Measurements from ENCODE around the gene HPCAL1. TPM values are rescaled to one million over a fixed set of nuclear protein-coding genes. Genes with fewer than 3 reads are reported as not detected.

HPCAL1 gene
- total and polyA plus RNA-seq, 2 of the 8 experiments (the other 6 are each of a cell fraction or from before 2014, with no cell fraction given): 5.8 to 8.6 TPM

DNA sequence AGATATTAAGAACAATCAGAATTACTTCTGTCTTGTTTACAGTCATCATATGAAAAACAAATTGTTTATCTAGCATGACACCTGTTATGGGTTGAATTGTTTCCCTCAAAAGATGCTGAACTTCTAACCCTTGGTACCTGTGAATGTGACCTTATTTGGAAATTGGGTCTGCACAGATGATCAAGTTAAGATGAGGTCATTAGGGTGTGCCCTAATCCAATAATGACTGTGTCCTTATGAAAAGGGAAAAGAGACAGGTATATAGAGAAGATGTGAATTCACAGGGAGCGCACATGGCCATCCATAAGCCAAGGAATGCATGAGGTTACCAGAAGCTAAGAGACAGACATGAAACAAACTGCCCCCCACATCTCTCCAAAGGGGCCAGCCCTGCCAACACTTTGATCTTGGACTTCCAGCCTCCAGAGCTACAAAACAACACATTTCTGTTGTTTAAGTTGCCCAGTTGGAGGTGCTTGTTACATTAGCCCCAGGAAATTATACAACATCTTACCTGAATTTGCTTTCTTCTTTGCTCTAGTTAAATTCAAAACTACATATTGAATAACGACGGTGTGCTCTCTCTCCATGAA, 2.3 kb upstream of the HPCAL1 start (continued):
- TF ChIP-seq CBX5 (IDR thresholded peaks at IDR 0.05; ENCODE audit: low read depth, low read length): no peak
- TF ChIP-seq PHF8 (conservative IDR thresholded peaks at IDR 0.05; ENCODE audit: low read depth, low read length): no peak
- TF ChIP-seq SIX5 (IDR thresholded peaks at IDR 0.05; ENCODE audit: low read depth, low read length): no peak
- no peak for TF ChIP-seq KDM1A (IDR thresholded peaks at IDR 0.05; ENCODE audit: borderline replicate concordance, low read length)
